GM23338 (cell line): ENCODE measurements around the gene PET117. TPM values are rescaled to one million over a fixed set of nuclear protein-coding genes. Genes with fewer than 3 reads are reported as not detected.

Source experiments
- ATAC-seq: fragments of 200-7000 bp; cut with Tn5 transposase; 3 replicates; pipeline ENCODE4 v1.9.1; 2020
- DNase-seq: peaks from one replicate; pipeline ENCODE4 v3.0.0-alpha.2; 2015; ENCODE audit warnings: low spot score
- H2AFZ ChIP-seq: fragments of 200-600 bp; sonication (generic); 2 replicates; pipeline ENCODE4 v1.8.0; 2016; ENCODE audit warnings: antibody characterized with exemption, mild to moderate bottlenecking, moderate library complexity
- H3F3A ChIP-seq: fragments of 200-600 bp; sonication (generic); replicated peaks from 2 replicates; pipeline ENCODE4 v1.8.0; 2017; ENCODE audit warnings: antibody characterized with exemption, mixed run types, low read depth
- H3K27ac ChIP-seq: fragments of 200-600 bp; sonication (generic); 2 replicates; pipeline ENCODE4 v1.6.1; 2016; ENCODE audit warnings: low read depth
- H3K27me3 ChIP-seq: fragments of 200-600 bp; sonication (generic); 2 replicates; pipeline ENCODE4 v1.8.0; 2016; ENCODE audit warnings: mild to moderate bottlenecking, mixed run types, moderate library complexity; ENCODE audit not compliant: insufficient read depth
- H3K36me3 ChIP-seq: fragments of 200-600 bp; sonication (generic); 2 replicates; pipeline ENCODE4 v1.8.0; 2016; ENCODE audit warnings: mild to moderate bottlenecking; ENCODE audit not compliant: insufficient read depth
- H3K4me1 ChIP-seq: fragments of 200-600 bp; sonication (generic); 2 replicates; pipeline ENCODE4 v1.8.0; 2016; ENCODE audit warnings: mild to moderate bottlenecking, moderate library complexity; ENCODE audit not compliant: insufficient read depth
- H3K4me2 ChIP-seq: fragments of 200-600 bp; sonication (generic); 2 replicates; pipeline ENCODE4 v1.7.1; 2017; ENCODE audit warnings: mixed run types
- H3K4me3 ChIP-seq: fragments of 200-600 bp; sonication (generic); 2 replicates; pipeline ENCODE4 v1.6.1; 2016; ENCODE audit warnings: mixed run types
- H3K79me2 ChIP-seq: fragments of 200-600 bp; sonication (generic); replicated peaks from 2 replicates; pipeline ENCODE4 v1.8.0; 2017; ENCODE audit warnings: mild to moderate bottlenecking; ENCODE audit not compliant: insufficient read depth
- H3K9me2 ChIP-seq: fragments of 200-600 bp; sonication (generic); 2 replicates; pipeline ENCODE4 v1.8.0; 2017; ENCODE audit not compliant: insufficient read depth
- H4K20me1 ChIP-seq: fragments of 200-600 bp; sonication (generic); replicated peaks from 2 replicates; pipeline ENCODE4 v1.8.0; 2017; ENCODE audit warnings: mild to moderate bottlenecking; ENCODE audit not compliant: insufficient read depth
- H3K27ac Mint-ChIP-seq: 2 replicates; pipeline ENCODE4 v1.8.0; 2020; ENCODE audit warnings: inconsistent platforms, mild to moderate bottlenecking, moderate library complexity, mixed read lengths
- H3K27me3 Mint-ChIP-seq: 3 replicates; pipeline ENCODE4 v1.8.0; 2022; ENCODE audit warnings: low read depth, mild to moderate bottlenecking, moderate library complexity, mixed read lengths, inconsistent platforms; ENCODE audit not compliant: insufficient read depth, poor library complexity
- H3K36me3 Mint-ChIP-seq: 3 replicates; pipeline ENCODE4 v1.8.0; 2021; ENCODE audit warnings: low read depth, mild to moderate bottlenecking, inconsistent platforms, moderate library complexity, mixed read lengths
- H3K4me1 Mint-ChIP-seq: 3 replicates; pipeline ENCODE4 v1.8.0; 2020; ENCODE audit warnings: mild to moderate bottlenecking, inconsistent platforms, mixed read lengths
- H3K4me3 Mint-ChIP-seq: 3 replicates; pipeline ENCODE4 v1.8.0; 2021; ENCODE audit warnings: moderate library complexity, mild to moderate bottlenecking, inconsistent platforms, mixed read lengths
- H3K9me3 Mint-ChIP-seq: 3 replicates; pipeline ENCODE4 v1.8.0; 2020; ENCODE audit warnings: moderate library complexity, mild to moderate bottlenecking, inconsistent platforms, mixed read lengths
- CREB1 ChIP-seq: fragments of 250-450 bp; sonication (Bioruptor Pico); IDR thresholded peaks from 2 replicates; pipeline ENCODE4 v1.5.0; 2020; ENCODE audit warnings: low read depth, mild to moderate bottlenecking, moderate library complexity
- EZH2 ChIP-seq: fragments of 200-600 bp; sonication (generic); IDR thresholded peaks from one replicate; pipeline ENCODE4 v1.8.0; 2017; ENCODE audit warnings: antibody characterized with exemption, mild to moderate bottlenecking, low read depth; ENCODE audit not compliant: unreplicated experiment
- JUNB ChIP-seq: IDR thresholded peaks from one replicate; pipeline ENCODE4 v1.6.1; 2016; ENCODE audit warnings: antibody characterized with exemption; ENCODE audit not compliant: unreplicated experiment
- NANOG ChIP-seq: IDR thresholded peaks from 2 replicates; pipeline ENCODE4 v1.6.1; 2016; ENCODE audit warnings: antibody characterized with exemption, borderline replicate concordance
- POLR2AphosphoS5 ChIP-seq: IDR thresholded peaks from 2 replicates; pipeline ENCODE4 v1.6.1; 2016; ENCODE audit warnings: antibody characterized with exemption, low read depth
- STAT1 ChIP-seq: IDR thresholded peaks from one replicate; pipeline ENCODE4 v1.6.1; 2016; ENCODE audit warnings: antibody characterized with exemption; ENCODE audit not compliant: unreplicated experiment
- ZNF331 ChIP-seq: fragments of 250-450 bp; sonication (Bioruptor Pico); IDR thresholded peaks from 2 replicates; pipeline ENCODE4 v1.5.0; 2020; ENCODE audit warnings: low read depth, mild to moderate bottlenecking, moderate library complexity
- polyA plus RNA-seq: library from polyadenylated mRNA; unstranded; fragments of >200 nt; fragmentation: Nextera tagmentation; extraction: Ambion mirVana; gene quantifications from 2 replicates; pipeline ENCODE4 v1.2.1, GENCODE V29; 2016
- total RNA-seq: library from RNA; depleted of rRNA; stranded (reverse); fragments of >200 nt; shearing (Covaris generic); gene quantifications from 2 replicates; pipeline ENCODE4 v1.2.3, GENCODE V29; 2014
- TF ChIP-seq, protein P1 (sequence below), 2 experiments: fragments of 200-600 bp in 1 of 2; sonication (generic) in 1 of 2; conservative IDR thresholded peaks; 2 replicates each; pipeline versions ENCODE4 v1.5.1 to v1.6.1; 2016 to 2017; ENCODE audit warnings: antibody characterized with exemption in 2 of 2, low read depth in 2 of 2, mild to moderate bottlenecking in 2 of 2, moderate library complexity in 1 of 2
- TF ChIP-seq, protein P2 (sequence below): fragments of 250-450 bp; sonication (Bioruptor Pico); IDR thresholded peaks from 2 replicates; pipeline ENCODE4 v1.5.0; 2020; ENCODE audit warnings: mild to moderate bottlenecking, moderate library complexity

The PET117 gene
- total and polyA plus RNA-seq, 2 experiments from 2014 or later, result 21.7 to 41.9 TPM

- ATAC-seq, result peak; percentile 99
- peak; percentile 51 for DNase-seq
- Histone ChIP-seq H3K36me3 (peaks cover 15% of the 10 kb centered on the region), H3K9me2 (no peaks in the 10 kb centered on the region), H3K4me2 (no peak overlapping the region), H3K4me3 (no peak overlapping the region), H3K79me2 (no peaks in the 10 kb centered on the region), H3F3A (no peaks in the 10 kb centered on the region), H3K27me3 (no peaks in the 10 kb centered on the region), H2AFZ (no peak overlapping the region), H3K4me1 (no peaks in the 10 kb centered on the region), H3K27ac (0 out of 2 replicates have a peak overlapping the region, but pooled peaks have one; percentile 19), H4K20me1 (no peaks in the 10 kb centered on the region)
- Mint-ChIP-seq H3K27ac (no peak overlapping the region), H3K4me1 (no peaks in the 10 kb centered on the region; the same call in 2 of the 3 replicates), H3K36me3 (peaks cover 27% of the 10 kb centered on the region), H3K4me3 (no peak overlapping the region), H3K9me3 (peaks cover 8% of the 10 kb centered on the region), H3K27me3 (no peaks in the 10 kb centered on the region)
- TF ChIP-seq, protein P1, sequence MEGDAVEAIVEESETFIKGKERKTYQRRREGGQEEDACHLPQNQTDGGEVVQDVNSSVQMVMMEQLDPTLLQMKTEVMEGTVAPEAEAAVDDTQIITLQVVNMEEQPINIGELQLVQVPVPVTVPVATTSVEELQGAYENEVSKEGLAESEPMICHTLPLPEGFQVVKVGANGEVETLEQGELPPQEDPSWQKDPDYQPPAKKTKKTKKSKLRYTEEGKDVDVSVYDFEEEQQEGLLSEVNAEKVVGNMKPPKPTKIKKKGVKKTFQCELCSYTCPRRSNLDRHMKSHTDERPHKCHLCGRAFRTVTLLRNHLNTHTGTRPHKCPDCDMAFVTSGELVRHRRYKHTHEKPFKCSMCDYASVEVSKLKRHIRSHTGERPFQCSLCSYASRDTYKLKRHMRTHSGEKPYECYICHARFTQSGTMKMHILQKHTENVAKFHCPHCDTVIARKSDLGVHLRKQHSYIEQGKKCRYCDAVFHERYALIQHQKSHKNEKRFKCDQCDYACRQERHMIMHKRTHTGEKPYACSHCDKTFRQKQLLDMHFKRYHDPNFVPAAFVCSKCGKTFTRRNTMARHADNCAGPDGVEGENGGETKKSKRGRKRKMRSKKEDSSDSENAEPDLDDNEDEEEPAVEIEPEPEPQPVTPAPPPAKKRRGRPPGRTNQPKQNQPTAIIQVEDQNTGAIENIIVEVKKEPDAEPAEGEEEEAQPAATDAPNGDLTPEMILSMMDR (conservative IDR thresholded peaks at IDR 0.05; ENCODE audit: low read depth in 2 of 2), result peak; percentile 40 to 48
- TF ChIP-seq JUNB, result no peak
Observed at GRCh38 chr20:18190338-18191233, 52.9 kb downstream of the PET117 start.

DNA sequence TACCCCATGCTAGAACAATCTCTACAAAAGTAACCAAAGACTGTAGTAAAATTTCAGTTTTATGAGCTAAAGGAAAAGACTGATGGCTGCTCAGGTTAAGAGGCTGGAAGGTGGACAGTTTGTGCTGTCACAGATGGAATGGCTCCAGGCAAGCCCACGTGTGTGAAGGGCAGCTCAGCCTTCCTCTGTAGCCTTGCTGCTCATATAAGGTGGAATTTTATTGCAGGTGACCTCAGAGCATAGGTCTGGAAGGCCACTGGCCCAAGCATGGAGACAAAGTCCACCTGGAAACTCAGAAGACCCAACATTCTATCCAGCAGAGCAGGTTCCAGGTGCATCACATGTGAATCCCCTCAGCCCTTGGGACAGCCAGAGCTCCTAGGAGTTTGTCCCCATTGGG lies 53.6 kb downstream of the PET117 start:
- ATAC-seq, result no peak
- H3K79me2 ChIP-seq, result no peaks in the 10 kb centered on the region
- H2AFZ ChIP-seq, result no peak overlapping the region
- H3K4me2 ChIP-seq, result no peak overlapping the region
- Mint-ChIP-seq H3K4me3 (no peak overlapping the region), H3K4me1 (no peaks in the 10 kb centered on the region; the same call in 2 of the 3 replicates), H3K36me3 (peaks cover 24% of the 10 kb centered on the region), H3K9me3 (peaks cover 8% of the 10 kb centered on the region), H3K27ac (no peak overlapping the region), H3K27me3 (no peaks in the 10 kb centered on the region)
- H3K27ac ChIP-seq, result no peak overlapping the region
- no peak for DNase-seq
- H3K4me3 ChIP-seq, result no peak overlapping the region
- no peaks in the 10 kb centered on the region for H3K4me1 ChIP-seq
- no peaks in the 10 kb centered on the region for H4K20me1 ChIP-seq
- no peaks in the 10 kb centered on the region for H3K27me3 ChIP-seq
- no peaks in the 10 kb centered on the region for H3K9me2 ChIP-seq
- H3F3A ChIP-seq, result no peaks in the 10 kb centered on the region
- H3K36me3 ChIP-seq, result peaks cover 8% of the 10 kb centered on the region
- TF ChIP-seq NANOG, result no peak
- TF ChIP-seq, protein P2, sequence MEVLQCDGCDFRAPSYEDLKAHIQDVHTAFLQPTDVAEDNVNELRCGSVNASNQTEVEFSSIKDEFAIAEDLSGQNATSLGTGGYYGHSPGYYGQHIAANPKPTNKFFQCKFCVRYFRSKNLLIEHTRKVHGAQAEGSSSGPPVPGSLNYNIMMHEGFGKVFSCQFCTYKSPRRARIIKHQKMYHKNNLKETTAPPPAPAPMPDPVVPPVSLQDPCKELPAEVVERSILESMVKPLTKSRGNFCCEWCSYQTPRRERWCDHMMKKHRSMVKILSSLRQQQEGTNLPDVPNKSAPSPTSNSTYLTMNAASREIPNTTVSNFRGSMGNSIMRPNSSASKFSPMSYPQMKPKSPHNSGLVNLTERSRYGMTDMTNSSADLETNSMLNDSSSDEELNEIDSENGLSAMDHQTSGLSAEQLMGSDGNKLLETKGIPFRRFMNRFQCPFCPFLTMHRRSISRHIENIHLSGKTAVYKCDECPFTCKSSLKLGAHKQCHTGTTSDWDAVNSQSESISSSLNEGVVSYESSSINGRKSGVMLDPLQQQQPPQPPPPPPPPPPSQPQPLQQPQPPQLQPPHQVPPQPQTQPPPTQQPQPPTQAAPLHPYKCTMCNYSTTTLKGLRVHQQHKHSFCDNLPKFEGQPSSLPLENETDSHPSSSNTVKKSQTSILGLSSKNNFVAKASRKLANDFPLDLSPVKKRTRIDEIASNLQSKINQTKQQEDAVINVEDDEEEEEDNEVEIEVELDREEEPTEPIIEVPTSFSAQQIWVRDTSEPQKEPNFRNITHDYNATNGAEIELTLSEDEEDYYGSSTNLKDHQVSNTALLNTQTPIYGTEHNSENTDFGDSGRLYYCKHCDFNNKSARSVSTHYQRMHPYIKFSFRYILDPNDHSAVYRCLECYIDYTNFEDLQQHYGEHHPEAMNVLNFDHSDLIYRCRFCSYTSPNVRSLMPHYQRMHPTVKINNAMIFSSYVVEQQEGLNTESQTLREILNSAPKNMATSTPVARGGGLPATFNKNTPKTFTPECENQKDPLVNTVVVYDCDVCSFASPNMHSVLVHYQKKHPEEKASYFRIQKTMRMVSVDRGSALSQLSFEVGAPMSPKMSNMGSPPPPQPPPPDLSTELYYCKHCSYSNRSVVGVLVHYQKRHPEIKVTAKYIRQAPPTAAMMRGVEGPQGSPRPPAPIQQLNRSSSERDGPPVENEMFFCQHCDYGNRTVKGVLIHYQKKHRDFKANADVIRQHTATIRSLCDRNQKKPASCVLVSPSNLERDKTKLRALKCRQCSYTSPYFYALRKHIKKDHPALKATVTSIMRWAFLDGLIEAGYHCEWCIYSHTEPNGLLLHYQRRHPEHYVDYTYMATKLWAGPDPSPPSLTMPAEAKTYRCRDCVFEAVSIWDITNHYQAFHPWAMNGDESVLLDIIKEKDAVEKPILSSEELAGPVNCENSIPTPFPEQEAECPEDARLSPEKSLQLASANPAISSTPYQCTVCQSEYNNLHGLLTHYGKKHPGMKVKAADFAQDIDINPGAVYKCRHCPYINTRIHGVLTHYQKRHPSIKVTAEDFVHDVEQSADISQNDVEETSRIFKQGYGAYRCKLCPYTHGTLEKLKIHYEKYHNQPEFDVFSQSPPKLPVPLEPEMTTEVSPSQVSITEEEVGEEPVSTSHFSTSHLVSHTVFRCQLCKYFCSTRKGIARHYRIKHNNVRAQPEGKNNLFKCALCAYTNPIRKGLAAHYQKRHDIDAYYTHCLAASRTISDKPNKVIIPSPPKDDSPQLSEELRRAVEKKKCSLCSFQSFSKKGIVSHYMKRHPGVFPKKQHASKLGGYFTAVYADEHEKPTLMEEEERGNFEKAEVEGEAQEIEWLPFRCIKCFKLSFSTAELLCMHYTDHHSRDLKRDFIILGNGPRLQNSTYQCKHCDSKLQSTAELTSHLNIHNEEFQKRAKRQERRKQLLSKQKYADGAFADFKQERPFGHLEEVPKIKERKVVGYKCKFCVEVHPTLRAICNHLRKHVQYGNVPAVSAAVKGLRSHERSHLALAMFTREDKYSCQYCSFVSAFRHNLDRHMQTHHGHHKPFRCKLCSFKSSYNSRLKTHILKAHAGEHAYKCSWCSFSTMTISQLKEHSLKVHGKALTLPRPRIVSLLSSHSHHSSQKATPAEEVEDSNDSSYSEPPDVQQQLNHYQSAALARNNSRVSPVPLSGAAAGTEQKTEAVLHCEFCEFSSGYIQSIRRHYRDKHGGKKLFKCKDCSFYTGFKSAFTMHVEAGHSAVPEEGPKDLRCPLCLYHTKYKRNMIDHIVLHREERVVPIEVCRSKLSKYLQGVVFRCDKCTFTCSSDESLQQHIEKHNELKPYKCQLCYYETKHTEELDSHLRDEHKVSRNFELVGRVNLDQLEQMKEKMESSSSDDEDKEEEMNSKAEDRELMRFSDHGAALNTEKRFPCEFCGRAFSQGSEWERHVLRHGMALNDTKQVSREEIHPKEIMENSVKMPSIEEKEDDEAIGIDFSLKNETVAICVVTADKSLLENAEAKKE (CRISPR knock-in tag), result no peak
- no peak for TF ChIP-seq ZNF331
- no peak for TF ChIP-seq STAT1
- no peak for TF ChIP-seq POLR2AphosphoS5
- no peak for TF ChIP-seq EZH2
- TF ChIP-seq CREB1 (CRISPR knock-in tag), result no peak
- TF ChIP-seq, protein P1 (conservative IDR thresholded peaks at IDR 0.05; ENCODE audit: low read depth in 2 of 2), result no peak
